ENCODE results near the gene GNB1L.

GNB1L gene

GRCh38 chr22:19821523-19822300 is 33.0 kb downstream of the GNB1L start:
- DNase-seq: peak; percentile 12

- DNase-seq: peak; percentile 14
Observed at GRCh38 chr22:19820880-19821522, 33.7 kb downstream of the GNB1L start.

GRCh38 chr22:19819911-19820879 is 34.5 kb downstream of the GNB1L start:
- DNase-seq: peak; percentile 12

- DNase-seq: peak; percentile 12
Observed at GRCh38 chr22:19819208-19819910, 35.3 kb downstream of the GNB1L start.

GRCh38 chr22:19818324-19819207 is 36.1 kb downstream of the GNB1L start:
- peak; percentile 12 for DNase-seq

GRCh38 chr22:19816372-19817119 is 38.1 kb downstream of the GNB1L start:
- DNase-seq: no peak

- no peak for DNase-seq
Observed at GRCh38 chr22:19815823-19816290, 38.8 kb downstream of the GNB1L start.

GRCh38 chr22:19815093-19815822 is 39.4 kb downstream of the GNB1L start:
- peak; percentile 12 for DNase-seq

- DNase-seq: no peak
Observed at GRCh38 chr22:19814428-19814827, 40.2 kb downstream of the GNB1L start.

GRCh38 chr22:19812910-19813309 is 41.8 kb downstream of the GNB1L start:
- DNase-seq: no peak

- DNase-seq: peak; percentile 26
Observed at GRCh38 chr22:19811811-19812771, 42.6 kb downstream of the GNB1L start.

- no peak for DNase-seq
Observed at GRCh38 chr22:19811211-19811621, 43.5 kb downstream of the GNB1L start.

- DNase-seq: peak; percentile 25
Observed at GRCh38 chr22:19810381-19811201, 44.1 kb downstream of the GNB1L start.

GRCh38 chr22:19809741-19810140 is 44.9 kb downstream of the GNB1L start:
- DNase-seq: no peak

- DNase-seq: peak; percentile 18
Observed at GRCh38 chr22:19808873-19809478, 45.7 kb downstream of the GNB1L start.

GRCh38 chr22:19807914-19808872 is 46.5 kb downstream of the GNB1L start:
- DNase-seq: peak; percentile 15
